Measurements from ENCODE around the gene GNAT2.

DNA sequence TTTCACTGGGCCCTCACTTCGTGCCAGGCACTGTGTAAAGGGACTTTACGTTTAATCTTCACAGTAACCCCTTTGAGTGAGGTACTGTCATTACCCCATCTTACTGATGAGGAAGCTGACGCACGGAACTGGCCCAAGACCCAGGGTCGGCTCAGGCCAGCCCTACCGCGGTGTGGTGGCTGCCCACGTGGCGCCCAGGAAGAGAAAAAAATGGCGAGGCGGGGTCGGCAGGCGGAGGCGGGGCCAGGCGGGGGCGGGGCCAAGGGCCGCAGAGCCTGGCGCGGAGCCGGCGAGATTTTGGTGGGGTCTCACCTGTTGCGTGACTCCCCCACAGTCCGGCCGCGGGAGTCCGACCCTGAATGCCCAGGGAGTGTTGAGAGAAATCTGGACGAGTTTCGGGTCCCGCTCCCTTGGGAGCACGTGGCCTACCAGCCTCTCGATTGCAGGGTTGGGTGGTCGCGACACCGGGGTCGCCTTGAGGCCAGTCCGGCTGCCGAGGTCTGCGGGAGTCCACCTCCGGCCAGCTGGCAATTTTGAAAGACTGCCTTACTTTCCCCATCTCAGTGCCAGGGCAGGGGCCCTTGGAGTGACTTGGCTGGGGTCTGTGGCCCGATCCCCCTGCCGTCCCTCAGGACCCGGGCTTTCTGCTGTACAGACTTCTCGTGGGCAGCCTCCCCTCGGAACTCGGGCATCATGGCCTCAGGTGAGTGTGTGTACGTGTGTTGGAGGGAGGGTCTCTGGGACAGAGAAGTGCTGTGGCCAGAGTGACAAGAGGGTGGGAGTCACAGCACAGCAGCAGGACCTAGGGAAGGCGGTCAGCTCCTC is at the start of gene GNAT2, which contains the start of gene AMPD2:
- TF ChIP-seq, protein P1, sequence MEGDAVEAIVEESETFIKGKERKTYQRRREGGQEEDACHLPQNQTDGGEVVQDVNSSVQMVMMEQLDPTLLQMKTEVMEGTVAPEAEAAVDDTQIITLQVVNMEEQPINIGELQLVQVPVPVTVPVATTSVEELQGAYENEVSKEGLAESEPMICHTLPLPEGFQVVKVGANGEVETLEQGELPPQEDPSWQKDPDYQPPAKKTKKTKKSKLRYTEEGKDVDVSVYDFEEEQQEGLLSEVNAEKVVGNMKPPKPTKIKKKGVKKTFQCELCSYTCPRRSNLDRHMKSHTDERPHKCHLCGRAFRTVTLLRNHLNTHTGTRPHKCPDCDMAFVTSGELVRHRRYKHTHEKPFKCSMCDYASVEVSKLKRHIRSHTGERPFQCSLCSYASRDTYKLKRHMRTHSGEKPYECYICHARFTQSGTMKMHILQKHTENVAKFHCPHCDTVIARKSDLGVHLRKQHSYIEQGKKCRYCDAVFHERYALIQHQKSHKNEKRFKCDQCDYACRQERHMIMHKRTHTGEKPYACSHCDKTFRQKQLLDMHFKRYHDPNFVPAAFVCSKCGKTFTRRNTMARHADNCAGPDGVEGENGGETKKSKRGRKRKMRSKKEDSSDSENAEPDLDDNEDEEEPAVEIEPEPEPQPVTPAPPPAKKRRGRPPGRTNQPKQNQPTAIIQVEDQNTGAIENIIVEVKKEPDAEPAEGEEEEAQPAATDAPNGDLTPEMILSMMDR (IDR thresholded peaks at IDR 0.05; ENCODE audit: low read depth, low read length, poor library complexity, severe bottlenecking) = no peak
- no peak for TF ChIP-seq EZH2phosphoT487 (IDR thresholded peaks at IDR 0.05; ENCODE audit: borderline replicate concordance, low read length)
